GM13976 (cell line): ENCODE results near the gene STK25.

Source experiments
- DNase-seq: peaks from one replicate; pipeline ENCODE4 v3.0.0; 2012; ENCODE audit warnings: low spot score
- in situ Hi-C: fragments of 300-500 bp; cut with MboI; formaldehyde crosslinking; loops from one replicate; pipeline ENCODE4 v1.12.0; 2022; ENCODE audit warnings: low sequenced_read_pairs, mixed read lengths, inconsistent platforms; ENCODE audit not compliant: unreplicated experiment
- TF ChIP-seq, protein P1 (sequence below): IDR thresholded peaks from 2 replicates; pipeline ENCODE4 v1.5.1; 2012; ENCODE audit warnings: borderline replicate concordance, mild to moderate bottlenecking; ENCODE audit not compliant: insufficient read depth; ENCODE audit errors: extremely low read depth, missing control alignments, control extremely low read depth

Gene STK25

DNA sequence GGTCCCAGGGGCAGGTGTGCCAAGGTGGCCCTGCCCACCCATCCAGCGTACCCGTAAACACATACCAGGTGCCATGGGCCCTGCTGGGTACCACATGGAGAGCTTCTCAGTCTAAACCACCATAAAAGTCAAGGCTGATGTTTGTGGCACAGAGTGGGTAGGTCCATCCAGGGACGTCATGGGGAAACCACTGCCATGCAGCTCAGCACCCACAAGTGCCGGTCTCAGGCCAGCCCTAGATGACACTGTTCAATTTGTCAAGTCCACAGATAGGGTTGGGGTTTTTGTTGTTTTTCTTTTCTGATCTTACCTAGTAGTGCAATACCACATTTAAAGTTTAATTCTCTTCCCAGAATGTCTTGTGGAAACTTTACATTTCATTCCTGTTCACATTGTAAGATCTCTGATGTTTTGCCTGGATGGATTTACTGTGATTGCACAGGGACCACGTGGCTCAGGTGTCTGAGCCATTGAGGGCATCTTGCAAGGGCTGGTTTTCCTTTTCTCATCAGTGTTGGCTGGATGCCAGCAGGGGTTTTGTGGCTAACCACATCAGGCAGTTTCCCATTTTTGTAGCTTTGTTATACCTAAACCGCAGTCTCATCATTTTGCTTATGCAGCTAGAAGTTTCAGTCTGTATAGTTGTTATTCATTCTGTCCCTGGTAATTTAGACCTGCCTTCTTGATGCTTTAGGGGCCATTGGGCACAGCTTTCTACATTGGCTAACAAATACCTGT, 64.7 kb downstream of the STK25 start:
- no peak for DNase-seq
- in situ Hi-C loops = no loop called here
- TF ChIP-seq, protein P1, sequence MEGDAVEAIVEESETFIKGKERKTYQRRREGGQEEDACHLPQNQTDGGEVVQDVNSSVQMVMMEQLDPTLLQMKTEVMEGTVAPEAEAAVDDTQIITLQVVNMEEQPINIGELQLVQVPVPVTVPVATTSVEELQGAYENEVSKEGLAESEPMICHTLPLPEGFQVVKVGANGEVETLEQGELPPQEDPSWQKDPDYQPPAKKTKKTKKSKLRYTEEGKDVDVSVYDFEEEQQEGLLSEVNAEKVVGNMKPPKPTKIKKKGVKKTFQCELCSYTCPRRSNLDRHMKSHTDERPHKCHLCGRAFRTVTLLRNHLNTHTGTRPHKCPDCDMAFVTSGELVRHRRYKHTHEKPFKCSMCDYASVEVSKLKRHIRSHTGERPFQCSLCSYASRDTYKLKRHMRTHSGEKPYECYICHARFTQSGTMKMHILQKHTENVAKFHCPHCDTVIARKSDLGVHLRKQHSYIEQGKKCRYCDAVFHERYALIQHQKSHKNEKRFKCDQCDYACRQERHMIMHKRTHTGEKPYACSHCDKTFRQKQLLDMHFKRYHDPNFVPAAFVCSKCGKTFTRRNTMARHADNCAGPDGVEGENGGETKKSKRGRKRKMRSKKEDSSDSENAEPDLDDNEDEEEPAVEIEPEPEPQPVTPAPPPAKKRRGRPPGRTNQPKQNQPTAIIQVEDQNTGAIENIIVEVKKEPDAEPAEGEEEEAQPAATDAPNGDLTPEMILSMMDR = no peak
